OCI-LY7 (cell line): ENCODE data around the gene IQCE. TPM values are rescaled to one million over a fixed set of nuclear protein-coding genes. Genes with fewer than 3 reads are reported as not detected.

Experiments used
- BruUV-seq: library from RNA; stranded (reverse); fragments of 400-500 nt; replicated peaks from 2 replicates; lab custom pipeline; 2021; lab: Mats Ljungman, UMichigan
- CTCF ChIA-PET: fragments of 300-600 bp; sonication (Branson Sonifier 250); formaldehyde crosslinking; loops from one replicate; lab custom pipeline; 2022; ENCODE audit warnings: antibody characterized with exemption; ENCODE audit not compliant: unreplicated experiment; lab: Charles Lee
- POLR2A ChIA-PET: fragments of 300-600 bp; sonication (Branson Sonifier 250); formaldehyde crosslinking; loops from one replicate; lab custom pipeline; 2022; ENCODE audit warnings: antibody characterized with exemption; lab: Charles Lee
- DNase-seq: peaks from one replicate; pipeline ENCODE4 v3.0.0-alpha.2; 2015; ENCODE audit warnings: low spot score
- H2AFZ ChIP-seq: fragments of 200-600 bp; sonication (generic), shearing (Covaris generic); 2 replicates; pipeline ENCODE4 v1.6.1; 2014; ENCODE audit warnings: mild to moderate bottlenecking, antibody characterized with exemption, low read length, moderate library complexity
- H3K27ac ChIP-seq: fragments of 200-600 bp; sonication (generic); 2 replicates; pipeline ENCODE4 v1.5.1; 2014; ENCODE audit warnings: mixed run types, low read depth, mild to moderate bottlenecking, moderate library complexity, low read length, inconsistent platforms; ENCODE audit not compliant: poor library complexity, severe bottlenecking
- H3K36me3 ChIP-seq: fragments of 200-600 bp; sonication (generic); 2 replicates; pipeline ENCODE4 v1.6.1; 2014; ENCODE audit warnings: mild to moderate bottlenecking, antibody characterized with exemption, low read length, moderate library complexity, mixed read lengths; ENCODE audit not compliant: insufficient read depth
- H3K4me1 ChIP-seq: fragments of 200-600 bp; sonication (generic); 2 replicates; pipeline ENCODE4 v1.5.1; 2014; ENCODE audit warnings: mild to moderate bottlenecking, low read length; ENCODE audit not compliant: insufficient read depth, poor library complexity, severe bottlenecking
- H3K4me2 ChIP-seq: fragments of 200-600 bp; sonication (generic); 2 replicates; pipeline ENCODE4 v1.6.1; 2014; ENCODE audit warnings: mild to moderate bottlenecking, low read length
- H3K4me3 ChIP-seq: fragments of 200-600 bp; sonication (generic); 2 replicates; pipeline ENCODE4 v1.5.1; 2014; ENCODE audit warnings: mild to moderate bottlenecking, low read depth, low read length; ENCODE audit not compliant: poor library complexity, severe bottlenecking
- H3K79me2 ChIP-seq: fragments of 200-600 bp; sonication (generic); 2 replicates; pipeline ENCODE4 v1.6.1; 2016; ENCODE audit warnings: low read depth, mild to moderate bottlenecking, low read length, moderate library complexity, mixed read lengths; ENCODE audit not compliant: insufficient read depth
- H3K9me2 ChIP-seq: fragments of 200-600 bp; sonication (generic); 2 replicates; pipeline ENCODE4 v1.6.1; 2016; ENCODE audit warnings: mild to moderate bottlenecking, low read length, mixed read lengths; ENCODE audit not compliant: insufficient read depth
- H3K9me3 ChIP-seq: fragments of 200-600 bp; sonication (generic); 2 replicates; pipeline ENCODE4 v1.6.1; 2014; ENCODE audit warnings: mild to moderate bottlenecking, mixed run types, low read length, mixed read lengths
- H4K20me1 ChIP-seq: fragments of 200-600 bp; sonication (generic); 2 replicates; pipeline ENCODE4 v1.6.1; 2014; ENCODE audit warnings: mild to moderate bottlenecking, antibody characterized with exemption, low read length, moderate library complexity, mixed read lengths; ENCODE audit not compliant: insufficient read depth
- CTCF ChIP-seq: fragments of 200-600 bp; sonication (generic); conservative IDR thresholded peaks from 2 replicates; pipeline ENCODE4 v1.5.1; 2014; ENCODE audit warnings: mild to moderate bottlenecking, antibody characterized with exemption, low read length, moderate library complexity, mixed read lengths
- EZH2phosphoT487 ChIP-seq: fragments of 200-600 bp; sonication (generic); IDR thresholded peaks from 2 replicates; pipeline ENCODE4 v1.6.1; 2018; ENCODE audit warnings: low read depth, borderline replicate concordance, mild to moderate bottlenecking, mixed run types, antibody characterized with exemption, low read length, moderate library complexity, mixed read lengths
- intact Hi-C: fragments of 100-400 bp; cut with micrococcal nuclease; formaldehyde crosslinking; loops from one replicate; pipeline ENCODE4 v1.10.0; 2022; ENCODE audit not compliant: unreplicated experiment
- total RNA-seq, 2 experiments: library from RNA; depleted of rRNA in 1 of 2; stranded (reverse); fragments of >200 nt in 1 of 2; shearing (Covaris generic) in 1 of 2; gene quantifications; 2 replicates each; pipeline ENCODE4 v1.2.3, GENCODE V29; 2014 to 2022

IQCE gene
- total RNA-seq, 2 experiments from 2014 or later = 6.2 to 6.6 TPM

- H3K36me3 ChIP-seq = no peaks in the 10 kb centered on the region
- no peak overlapping the region for H3K27ac ChIP-seq
- H3K9me2 ChIP-seq = no peaks in the 10 kb centered on the region
- H3K79me2 ChIP-seq = no peaks in the 10 kb centered on the region
- CTCF ChIA-PET = no interaction called here
- no peaks in the 10 kb centered on the region for H3K4me1 ChIP-seq
- intact Hi-C loops = no loop called here
- H3K4me3 ChIP-seq = no peak overlapping the region
- H3K9me3 ChIP-seq = no peaks in the 10 kb centered on the region
- TF ChIP-seq EZH2phosphoT487 = no peak
- no peak for TF ChIP-seq CTCF
- BruUV-seq = no TSS peak
- H2AFZ ChIP-seq = no peak overlapping the region
- H3K4me2 ChIP-seq = no peak overlapping the region
- H4K20me1 ChIP-seq = no peaks in the 10 kb centered on the region
- no peak for DNase-seq
- POLR2A ChIA-PET = no interaction called here
These were observed 103.0 kb downstream of the IQCE start for GRCh38 chr7:2661602-2662272.

GRCh38 chr7:2662273-2663120 lies 103.7 kb downstream of the IQCE start:
- H3K4me1 ChIP-seq = no peaks in the 10 kb centered on the region
- no peak for DNase-seq
- ChIA-PET CTCF (no interaction called here), POLR2A (no interaction called here)
- no peak overlapping the region for H2AFZ ChIP-seq
- BruUV-seq = no TSS peak
- no peaks in the 10 kb centered on the region for H3K9me3 ChIP-seq
- no peak overlapping the region for H3K27ac ChIP-seq
- H4K20me1 ChIP-seq = no peaks in the 10 kb centered on the region
- TF ChIP-seq EZH2phosphoT487 = no peak
- no peak for TF ChIP-seq CTCF
- H3K79me2 ChIP-seq = no peaks in the 10 kb centered on the region
- intact Hi-C loops = no loop called here
- H3K4me2 ChIP-seq = no peak overlapping the region
- H3K9me2 ChIP-seq = no peaks in the 10 kb centered on the region
- no peaks in the 10 kb centered on the region for H3K36me3 ChIP-seq
- no peak overlapping the region for H3K4me3 ChIP-seq
